ENCODE results near the gene COX6A1. TPM values are rescaled to one million over a fixed set of nuclear protein-coding genes. Genes with fewer than 3 reads are reported as not detected.
"Not testable (repeated sequence)": the region's sequence is repeated elsewhere in the genome, so short reads cannot be mapped to it uniquely, and the experiment has no call there.

Gene COX6A1
- polyA plus RNA-seq, 3 donors = 307 to 370 (median 333) TPM

DNA sequence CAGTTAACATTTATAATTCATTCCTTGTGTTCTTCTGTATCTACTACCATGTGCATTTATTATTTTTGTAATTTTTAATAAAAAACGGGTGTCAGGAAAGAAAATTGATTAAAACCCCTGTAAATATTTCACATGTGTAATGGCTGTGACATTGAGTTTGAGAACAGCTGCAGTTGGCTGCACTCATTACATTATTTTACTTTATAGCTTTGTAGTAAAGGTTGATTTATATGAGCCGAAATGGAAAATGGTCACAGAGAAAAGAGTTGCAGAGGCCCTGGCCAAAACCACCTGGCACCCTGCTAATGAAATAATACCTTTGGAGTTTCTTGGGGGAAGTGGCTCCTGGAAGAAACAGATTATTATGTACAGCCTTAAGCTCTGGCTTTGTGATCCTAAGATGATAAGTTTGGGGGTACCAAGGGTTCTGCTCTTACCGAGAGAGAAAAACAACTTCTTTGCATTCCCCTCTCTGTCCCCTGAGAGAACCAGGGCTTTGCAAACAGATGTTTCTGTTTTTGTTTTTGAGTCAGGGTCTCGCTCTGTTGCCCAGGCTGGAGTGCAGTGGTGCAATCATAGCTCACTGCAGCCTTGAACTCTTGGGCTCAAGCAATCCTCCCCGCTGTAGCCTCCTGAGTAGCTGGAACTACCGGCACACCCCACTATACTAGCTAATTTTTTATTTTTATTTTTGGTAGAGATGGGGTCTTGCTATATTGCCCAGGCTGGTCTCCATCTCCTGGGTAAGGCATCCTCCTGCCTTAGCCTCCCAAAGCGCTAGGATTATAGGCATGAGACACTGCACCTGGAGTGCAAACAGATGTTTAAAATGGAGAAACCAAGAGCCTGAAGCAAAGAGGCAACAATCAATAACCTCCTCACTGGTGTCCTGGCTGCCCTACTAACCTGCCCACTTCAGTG is 48.3 kb downstream of the COX6A1 start:
- no peak for DNase-seq

DNA sequence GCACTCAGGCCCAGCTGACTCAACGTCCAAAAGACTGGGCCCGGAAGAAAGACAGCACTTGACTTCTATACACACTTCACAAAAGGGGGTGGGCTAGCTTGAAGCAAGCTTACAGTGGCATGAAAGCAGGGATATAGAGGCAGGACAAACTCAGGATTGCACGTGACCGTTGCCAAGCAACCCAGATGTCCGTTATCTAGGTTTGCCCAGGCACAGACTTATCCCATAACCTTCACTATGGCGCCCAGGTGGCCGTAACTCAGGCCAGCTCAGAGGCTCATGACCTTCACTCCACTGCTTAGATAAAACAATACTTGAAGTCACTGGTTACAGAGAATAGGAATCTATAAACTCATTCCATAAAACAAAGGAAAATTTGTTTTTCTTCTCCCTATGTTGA is 49.6 kb downstream of the COX6A1 start:
- DNase-seq = not testable (repeated sequence)

DNA sequence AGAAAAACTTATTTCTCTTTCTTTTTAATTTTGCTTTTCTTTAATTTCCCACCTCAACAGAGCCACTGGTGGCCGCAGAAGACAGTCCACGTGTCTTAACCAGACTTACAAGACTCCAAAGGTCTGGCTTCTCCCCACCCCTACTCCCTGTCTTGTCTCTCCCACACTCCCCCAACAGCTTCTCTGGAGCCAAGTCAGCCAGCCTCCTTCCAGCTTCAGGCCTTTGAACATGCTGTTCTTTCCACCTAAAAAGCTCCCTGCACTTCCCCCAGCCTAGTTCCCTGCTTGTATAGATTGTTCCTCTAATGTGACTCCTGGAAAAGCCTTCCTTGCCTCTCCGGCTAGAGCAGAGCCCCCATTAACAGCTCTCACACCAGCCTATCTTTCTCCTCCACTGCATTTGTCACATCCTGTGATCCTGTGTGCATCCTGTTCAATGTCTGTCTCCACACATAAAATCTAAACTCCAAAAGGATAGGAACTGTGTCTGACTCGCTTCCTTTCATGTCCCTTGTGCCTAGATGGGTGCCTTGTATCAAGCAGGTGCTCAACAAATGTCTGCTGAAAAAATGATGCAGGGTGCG is 50.2 kb downstream of the COX6A1 start:
- no peak for DNase-seq

DNA sequence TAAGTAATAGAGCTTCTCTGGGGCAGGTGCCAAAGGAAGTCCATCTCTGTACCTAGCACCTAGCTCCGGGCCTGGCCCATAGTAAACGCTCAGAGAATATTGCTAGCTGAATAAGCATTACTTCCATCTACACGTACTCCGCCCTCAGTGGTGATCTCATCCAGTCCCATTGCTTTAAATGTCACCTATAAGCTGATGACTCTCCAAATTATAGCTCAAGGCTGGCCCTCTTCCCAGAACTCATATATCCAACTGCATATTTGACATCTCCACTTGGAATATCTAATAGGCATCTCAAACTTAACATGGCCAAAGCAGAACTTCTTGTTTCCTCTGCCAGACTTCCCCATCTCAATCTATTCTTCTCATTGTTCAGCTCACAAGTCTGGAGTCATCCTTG is 51.1 kb downstream of the COX6A1 start:
- DNase-seq = no peak

DNA sequence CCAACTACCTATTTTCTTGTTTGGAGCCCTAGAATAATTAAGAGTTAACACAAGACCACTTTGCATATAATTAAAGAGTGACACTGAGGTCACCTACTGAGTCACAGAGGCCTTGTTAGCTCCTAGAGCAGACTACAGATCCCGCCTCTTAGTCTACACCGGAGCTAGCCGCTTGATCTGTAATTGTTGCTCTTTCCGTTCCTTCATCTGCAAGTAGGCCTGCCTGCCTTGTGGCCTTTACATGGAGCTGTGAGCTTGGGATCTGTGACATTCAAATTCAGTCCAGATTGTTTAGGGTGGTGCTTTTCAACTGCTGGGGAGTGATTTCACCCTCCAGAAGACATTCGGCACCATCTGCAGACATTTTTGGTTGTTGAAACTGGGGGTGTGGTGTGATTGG is 52.4 kb downstream of the COX6A1 start:
- DNase-seq = no peak

Other genes starting within 250 kb of the COX6A1 start
- gene GCN1, start 243.4 kb upstream of the COX6A1 start, polyA plus RNA-seq (ENCODE audit: insufficient read length in 3 of 3) = 10 to 100 TPM; 55.3 to 73.2 (median 64.6) TPM
- 1,000 to 10,000 TPM; 2,489 to 3,091 (median 2,771) TPM for gene RPLP0, start 237.0 kb upstream of the COX6A1 start, polyA plus RNA-seq (ENCODE audit: insufficient read length in 3 of 3)
- 10 to 100 TPM; 73.5 to 86.4 (median 77.1) TPM for gene PXN, start 172.4 kb upstream of the COX6A1 start, polyA plus RNA-seq (ENCODE audit: insufficient read length in 3 of 3)
- gene RNU4-2, start 146.2 kb upstream of the COX6A1 start, polyA plus RNA-seq (ENCODE audit: insufficient read length in 3 of 3) = not detected
- gene RNU4-1, start 144.9 kb upstream of the COX6A1 start, polyA plus RNA-seq (ENCODE audit: insufficient read length in 3 of 3) = not detected
- gene SIRT4, start 135.8 kb upstream of the COX6A1 start, polyA plus RNA-seq (ENCODE audit: insufficient read length in 3 of 3) = 1 to 10 TPM; 3.2 to 5.4 (median 4.7) TPM
- under 1 TPM; 0.41 to 0.84 (median 0.41) TPM for gene PLA2G1B, start 110.3 kb upstream of the COX6A1 start, polyA plus RNA-seq (ENCODE audit: insufficient read length in 3 of 3)
- gene MSI1, start 68.9 kb upstream of the COX6A1 start, polyA plus RNA-seq (ENCODE audit: insufficient read length in 3 of 3) = 10 to 100 TPM; 21.9 to 25.0 (median 24.0) TPM
- gene TRIAP1, start 8.3 kb downstream of the COX6A1 start, polyA plus RNA-seq (ENCODE audit: insufficient read length in 3 of 3) = 10 to 100 TPM; 37.1 to 43.4 (median 41.3) TPM
- 10 to 100 TPM; 29.8 to 43.3 (median 41.9) TPM for gene GATC, start 8.3 kb downstream of the COX6A1 start, polyA plus RNA-seq (ENCODE audit: insufficient read length in 3 of 3)
- 100 to 1,000 TPM; 243 to 256 (median 244) TPM for gene SRSF9, start 31.6 kb downstream of the COX6A1 start, polyA plus RNA-seq (ENCODE audit: insufficient read length in 3 of 3)
- 100 to 1,000 TPM; 451 to 563 (median 460) TPM for gene DYNLL1, start 58.0 kb downstream of the COX6A1 start, polyA plus RNA-seq (ENCODE audit: insufficient read length in 3 of 3)
- gene COQ5, start 91.0 kb downstream of the COX6A1 start, polyA plus RNA-seq (ENCODE audit: insufficient read length in 3 of 3) = 10 to 100 TPM; 56.3 to 65.6 (median 61.7) TPM
- gene RNF10, start 96.2 kb downstream of the COX6A1 start, polyA plus RNA-seq (ENCODE audit: insufficient read length in 3 of 3) = 100 to 1,000 TPM; 188 to 227 (median 198) TPM
- gene POP5, start 143.3 kb downstream of the COX6A1 start, polyA plus RNA-seq (ENCODE audit: insufficient read length in 3 of 3) = 10 to 100 TPM; 45.9 to 65.4 (median 54.5) TPM
- gene CABP1, start 202.5 kb downstream of the COX6A1 start, polyA plus RNA-seq (ENCODE audit: insufficient read length in 3 of 3) = 1 to 10 TPM; 4.7 to 6.6 (median 5.4) TPM
- 100 to 1,000 TPM; 142 to 207 (median 176) TPM for gene MLEC, start 249.0 kb downstream of the COX6A1 start, polyA plus RNA-seq (ENCODE audit: insufficient read length in 3 of 3)

Data from renal pelvis (tissue), 4 donors.